Hippocampal formation (tissue), 2 donors: ENCODE results near the gene TATDN2.
"Not testable (repeated sequence)": the region's sequence is repeated elsewhere in the genome, so short reads cannot be mapped to it uniquely, and the experiment has no call there.

ENCODE experiments used
- DNase-seq, 2 donors: peaks; one replicate each; lab custom pipeline; 2025; lab: John Stamatoyannopoulos, UW

TATDN2 gene

GRCh38 chr3:10238345-10239183 lies 9.7 kb upstream of the TATDN2 start:
- DNase-seq: no peak

GRCh38 chr3:10240799-10241198 lies 7.5 kb upstream of the TATDN2 start:
- DNase-seq: no peak

- no peak for DNase-seq
Measured at GRCh38 chr3:10242182-10243065, 5.8 kb upstream of the TATDN2 start.

GRCh38 chr3:10244009-10244408 lies 4.2 kb upstream of the TATDN2 start:
- DNase-seq: no peak

GRCh38 chr3:10245081-10245712 lies 3.1 kb upstream of the TATDN2 start:
- no peak for DNase-seq

GRCh38 chr3:10247679-10248183 lies 528 bp upstream of the TATDN2 start:
- DNase-seq: no peak

GRCh38 chr3:10248984-10249748 lies 907 bp downstream of the TATDN2 start:
- DNase-seq: no peak

GRCh38 chr3:10249833-10250232 lies 1.6 kb downstream of the TATDN2 start:
- DNase-seq: no peak

GRCh38 chr3:10251006-10251405 lies 2.7 kb downstream of the TATDN2 start:
- no peak for DNase-seq

- DNase-seq: no peak
Measured at GRCh38 chr3:10253731-10254130, 5.5 kb downstream of the TATDN2 start.

- DNase-seq: no peak
Measured at GRCh38 chr3:10255835-10256234, 7.6 kb downstream of the TATDN2 start.

GRCh38 chr3:10259036-10259435 lies 10.8 kb downstream of the TATDN2 start:
- no peak for DNase-seq

- DNase-seq: no peak
Measured at GRCh38 chr3:10259798-10260197, 11.5 kb downstream of the TATDN2 start.

- no peak for DNase-seq
Measured at GRCh38 chr3:10260211-10260701, 12.0 kb downstream of the TATDN2 start.

GRCh38 chr3:10262027-10262426 lies 13.8 kb downstream of the TATDN2 start:
- DNase-seq: no peak

- DNase-seq: no peak
Measured at GRCh38 chr3:10263646-10264363, 15.5 kb downstream of the TATDN2 start.

- DNase-seq: no peak
Measured at GRCh38 chr3:10265833-10266232, 17.6 kb downstream of the TATDN2 start.

- not testable (repeated sequence) for DNase-seq
Measured at GRCh38 chr3:10266936-10267335, 18.7 kb downstream of the TATDN2 start.

- DNase-seq: no peak
Measured at GRCh38 chr3:10268116-10268515, 19.9 kb downstream of the TATDN2 start.

- no peak for DNase-seq
Measured at GRCh38 chr3:10268930-10269329, 20.7 kb downstream of the TATDN2 start.

- DNase-seq: no peak
Measured at GRCh38 chr3:10269443-10269842, 21.2 kb downstream of the TATDN2 start.
